T-helper 1 cell treated with Interleukin-12 subunit alpha and Interleukin-12 subunit beta and Interleukin-4 antibody, amounts not matched to agents 30 μg/mL and 1 μg/mL, for 36 hours (primary cell): ENCODE measurements around the gene OAF.
"Not testable (repeated sequence)": the region's sequence is repeated elsewhere in the genome, so short reads cannot be mapped to it uniquely, and the experiment has no call there.

ENCODE experiments used
- H3K27ac Mint-ChIP-seq: one replicate; pipeline ENCODE4 v1.8.0; 2021; ENCODE audit warnings: mild to moderate bottlenecking, mixed read lengths
- H3K27me3 Mint-ChIP-seq: one replicate; pipeline ENCODE4 v1.8.0; 2021; ENCODE audit warnings: low read depth, mixed read lengths
- H3K36me3 Mint-ChIP-seq: one replicate; pipeline ENCODE4 v1.8.0; 2021; ENCODE audit warnings: low read depth, mixed read lengths
- H3K4me1 Mint-ChIP-seq: one replicate; pipeline ENCODE4 v1.8.0; 2021; ENCODE audit warnings: low read depth, mixed read lengths
- H3K4me3 Mint-ChIP-seq: one replicate; pipeline ENCODE4 v1.8.0; 2021; ENCODE audit warnings: mild to moderate bottlenecking, moderate library complexity, mixed read lengths
- H3K9me3 Mint-ChIP-seq: one replicate; pipeline ENCODE4 v1.8.0; 2021; ENCODE audit warnings: mixed read lengths

Gene OAF

DNA sequence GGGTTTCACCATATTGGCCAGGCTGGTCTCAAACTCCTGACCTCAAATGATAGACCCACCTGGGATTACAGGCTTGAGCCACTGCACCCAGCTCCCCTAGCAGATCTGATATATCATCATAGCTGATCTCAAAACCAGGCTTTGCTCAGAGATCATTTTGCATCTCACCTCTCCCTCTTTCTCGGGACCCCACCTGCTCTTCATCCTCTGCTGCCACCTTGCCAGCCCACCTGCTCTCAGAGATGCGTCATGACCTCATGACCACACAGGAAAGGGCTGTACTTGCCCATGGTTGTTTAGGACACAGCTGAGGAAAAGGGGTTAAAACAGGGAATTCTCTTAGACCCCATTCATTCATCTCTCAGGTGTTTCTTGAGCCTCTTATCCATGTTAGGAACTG, 56.5 kb downstream of the OAF start:
- Mint-ChIP-seq H3K36me3 (no peaks in the 10 kb centered on the region), H3K4me3 (no peak overlapping the region), H3K9me3 (no peaks in the 10 kb centered on the region), H3K4me1 (no peaks in the 10 kb centered on the region), H3K27me3 (peaks cover 53% of the 10 kb centered on the region), H3K27ac (no peak overlapping the region)

DNA sequence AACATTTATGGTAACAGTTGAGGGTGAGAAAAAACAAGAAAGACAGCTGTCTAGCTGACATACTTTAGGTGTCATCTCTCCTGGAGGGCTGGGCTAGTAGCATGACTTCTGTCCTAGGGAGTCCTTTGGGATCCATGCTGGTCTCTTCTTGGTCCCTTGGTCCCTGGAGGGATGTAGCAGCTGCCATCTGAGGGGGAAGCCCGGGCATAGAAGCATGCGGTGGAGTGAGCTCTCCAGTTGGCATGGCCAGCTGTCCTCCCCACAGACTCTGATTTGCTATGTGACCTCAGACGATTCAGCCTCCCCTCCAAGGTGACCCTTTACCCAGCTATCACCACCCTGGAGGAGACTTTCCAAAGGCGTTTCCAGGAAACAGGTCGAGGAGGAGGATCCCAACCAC, 57.9 kb downstream of the OAF start:
- H3K9me3 Mint-ChIP-seq: no peaks in the 10 kb centered on the region
- no peak overlapping the region for H3K4me3 Mint-ChIP-seq
- H3K4me1 Mint-ChIP-seq: peaks cover 3% of the 10 kb centered on the region
- H3K36me3 Mint-ChIP-seq: no peaks in the 10 kb centered on the region
- H3K27me3 Mint-ChIP-seq: peaks cover 54% of the 10 kb centered on the region
- no peak overlapping the region for H3K27ac Mint-ChIP-seq

DNA sequence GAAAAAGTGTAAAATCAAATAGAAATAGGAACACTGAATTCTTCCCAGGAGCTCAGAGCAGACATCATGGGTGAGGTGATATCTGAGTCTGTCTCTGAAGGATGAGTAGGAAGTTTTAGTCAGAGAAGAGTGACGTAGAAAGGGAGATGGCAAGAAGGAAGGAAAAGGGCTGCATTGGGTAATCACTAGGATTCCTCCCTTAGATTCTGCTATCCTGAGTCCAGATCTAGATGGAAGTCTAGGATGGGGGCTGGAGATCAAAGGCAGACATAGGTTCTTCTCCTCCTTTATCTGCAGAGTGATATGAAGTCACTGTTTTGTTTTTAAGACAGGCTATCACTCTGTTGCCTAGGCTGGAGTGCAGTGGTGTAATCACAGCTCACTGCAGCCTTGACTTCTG, 59.6 kb downstream of the OAF start:
- Mint-ChIP-seq H3K27me3 (peaks cover 56% of the 10 kb centered on the region), H3K4me1 (peaks cover 3% of the 10 kb centered on the region), H3K36me3 (no peaks in the 10 kb centered on the region), H3K9me3 (no peaks in the 10 kb centered on the region), H3K4me3 (no peak overlapping the region), H3K27ac (no peak overlapping the region)

DNA sequence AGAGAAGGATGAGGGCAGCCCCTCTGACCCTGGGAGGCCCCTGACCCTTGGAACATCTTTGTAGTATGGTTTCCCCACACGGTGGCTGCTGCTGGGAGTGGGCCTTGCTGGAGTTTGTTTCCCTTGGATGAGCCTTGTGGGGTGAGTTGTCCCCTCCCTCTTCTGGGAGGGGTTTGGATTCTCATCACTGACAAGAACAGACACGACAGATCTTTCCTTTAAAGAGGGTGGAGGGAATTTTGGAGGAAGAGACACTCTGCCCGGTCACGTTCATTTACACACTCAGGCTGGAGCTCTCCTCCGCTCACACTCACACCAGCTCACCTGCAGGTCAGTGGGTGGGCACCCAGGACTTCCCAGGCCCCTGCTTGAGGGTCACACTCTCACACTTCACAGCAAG, 60.8 kb downstream of the OAF start:
- Mint-ChIP-seq H3K4me1 (peaks cover 3% of the 10 kb centered on the region), H3K9me3 (no peaks in the 10 kb centered on the region), H3K4me3 (no peak overlapping the region), H3K27ac (no peak overlapping the region), H3K36me3 (no peaks in the 10 kb centered on the region), H3K27me3 (peaks cover 51% of the 10 kb centered on the region)

DNA sequence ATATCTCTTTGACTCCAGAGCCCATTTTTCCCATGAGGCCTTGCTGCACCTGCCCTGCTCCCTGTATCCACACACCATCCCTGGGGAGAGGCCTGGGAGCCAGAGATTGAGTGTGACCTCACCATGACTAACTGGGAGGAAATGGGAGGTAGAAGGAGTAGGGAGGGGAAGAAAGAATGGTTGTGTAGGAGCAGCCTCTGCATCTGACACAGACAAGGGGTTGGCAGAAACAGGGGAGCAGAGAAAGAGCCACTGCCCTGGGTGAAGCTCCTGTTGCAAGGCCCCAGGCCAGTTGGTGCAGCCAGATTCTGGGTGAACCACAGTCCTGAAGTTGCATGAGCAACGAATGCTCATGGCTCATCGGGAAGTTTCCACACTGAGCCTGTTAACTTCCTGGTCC, 61.5 kb downstream of the OAF start:
- H3K9me3 Mint-ChIP-seq: no peaks in the 10 kb centered on the region
- no peak overlapping the region for H3K4me3 Mint-ChIP-seq
- peaks cover 44% of the 10 kb centered on the region for H3K27me3 Mint-ChIP-seq
- H3K36me3 Mint-ChIP-seq: no peaks in the 10 kb centered on the region
- H3K27ac Mint-ChIP-seq: no peak overlapping the region
- H3K4me1 Mint-ChIP-seq: peaks cover 3% of the 10 kb centered on the region

DNA sequence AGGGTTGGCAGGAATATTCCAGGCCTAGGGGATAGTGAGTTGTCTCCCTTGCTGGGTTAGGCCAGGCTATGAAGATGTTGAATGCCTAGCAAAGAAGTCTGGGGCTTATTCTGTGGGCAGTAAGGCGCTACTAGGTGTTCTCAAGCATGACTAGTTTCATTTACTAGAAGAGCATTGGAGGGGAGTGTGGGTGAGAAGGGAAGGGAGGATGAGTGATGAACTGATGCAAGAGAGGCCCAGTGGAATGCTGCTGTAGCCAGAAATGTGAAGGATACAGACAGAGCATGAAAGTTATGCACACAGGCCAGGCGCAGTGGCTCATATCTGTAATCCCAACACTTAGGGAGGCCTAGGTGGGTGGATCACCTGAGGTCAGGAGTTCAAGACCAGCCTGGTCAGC, 62.6 kb downstream of the OAF start:
- Mint-ChIP-seq H3K36me3 (no peaks in the 10 kb centered on the region), H3K27me3 (peaks cover 49% of the 10 kb centered on the region), H3K4me1 (peaks cover 3% of the 10 kb centered on the region), H3K27ac (no peak overlapping the region), H3K4me3 (no peak overlapping the region), H3K9me3 (no peaks in the 10 kb centered on the region)

DNA sequence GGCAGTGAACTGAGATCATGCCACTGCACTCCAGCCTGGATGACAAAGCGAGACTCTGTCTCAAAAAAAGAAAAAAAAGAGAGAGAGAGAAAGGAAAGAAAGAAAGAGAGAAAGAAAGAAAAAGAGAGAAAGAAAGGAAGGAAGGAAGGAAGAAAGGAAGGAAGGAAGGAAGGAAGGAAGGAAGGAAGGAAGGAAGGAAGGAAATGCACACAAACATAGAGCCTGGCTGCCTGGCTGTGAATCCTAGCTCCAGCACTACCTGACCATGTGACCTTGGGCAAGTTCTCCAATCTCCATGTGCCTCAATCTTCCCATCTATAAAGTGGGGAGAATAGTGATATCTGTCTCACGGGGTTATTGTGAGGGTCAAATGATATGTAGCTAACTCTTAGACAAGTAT, 63.1 kb downstream of the OAF start:
- H3K4me1 Mint-ChIP-seq, H3K27ac Mint-ChIP-seq, H3K9me3 Mint-ChIP-seq, H3K36me3 Mint-ChIP-seq, H3K4me3 Mint-ChIP-seq: not testable (repeated sequence)
- peaks cover 50% of the 10 kb centered on the region for H3K27me3 Mint-ChIP-seq

DNA sequence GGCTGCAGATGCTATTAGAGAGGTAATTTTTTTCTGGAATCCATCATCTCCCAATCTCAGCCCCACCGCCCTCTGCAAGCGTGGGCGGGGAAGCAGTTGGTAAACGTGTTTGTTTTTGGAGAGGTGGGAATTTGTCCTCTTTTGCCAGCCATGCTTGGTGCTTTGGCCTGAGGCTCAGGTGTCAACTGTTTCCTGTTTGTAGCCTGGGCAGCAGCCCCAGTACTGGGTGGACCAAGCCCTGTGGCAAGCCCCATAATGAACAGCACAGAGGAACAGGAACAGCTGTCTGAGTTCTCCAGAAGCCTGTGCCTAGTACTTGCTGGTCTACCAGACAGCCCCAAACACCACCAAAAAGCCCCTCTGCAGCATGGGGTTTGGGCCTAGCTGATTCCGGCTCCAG, 68.7 kb downstream of the OAF start:
- Mint-ChIP-seq H3K9me3 (no peaks in the 10 kb centered on the region), H3K4me3 (no peak overlapping the region), H3K36me3 (no peaks in the 10 kb centered on the region), H3K27ac (no peak overlapping the region), H3K4me1 (no peaks in the 10 kb centered on the region), H3K27me3 (peaks cover 42% of the 10 kb centered on the region)
